ENCODE data around the gene WASF2. TPM values are rescaled to one million over a fixed set of nuclear protein-coding genes. Genes with fewer than 3 reads are reported as not detected.

WASF2 gene
- total and polyA plus RNA-seq, 12 donors = 17.4 to 159 (median 60.9) TPM

GRCh38 chr1:27381969-27382762 lies 107.8 kb downstream of the WASF2 start:
- no peak for DNase-seq
- H3K9me3 ChIP-seq (replicated peaks in 1 of 3) = no peaks in the 10 kb centered on the region
- H3K27me3 ChIP-seq = no peaks in the 10 kb centered on the region
- H3K27ac ChIP-seq = no peak overlapping the region
- TF ChIP-seq POLR2A (IDR thresholded peaks at IDR 0.05) = no peak
- TF ChIP-seq, protein P1, sequence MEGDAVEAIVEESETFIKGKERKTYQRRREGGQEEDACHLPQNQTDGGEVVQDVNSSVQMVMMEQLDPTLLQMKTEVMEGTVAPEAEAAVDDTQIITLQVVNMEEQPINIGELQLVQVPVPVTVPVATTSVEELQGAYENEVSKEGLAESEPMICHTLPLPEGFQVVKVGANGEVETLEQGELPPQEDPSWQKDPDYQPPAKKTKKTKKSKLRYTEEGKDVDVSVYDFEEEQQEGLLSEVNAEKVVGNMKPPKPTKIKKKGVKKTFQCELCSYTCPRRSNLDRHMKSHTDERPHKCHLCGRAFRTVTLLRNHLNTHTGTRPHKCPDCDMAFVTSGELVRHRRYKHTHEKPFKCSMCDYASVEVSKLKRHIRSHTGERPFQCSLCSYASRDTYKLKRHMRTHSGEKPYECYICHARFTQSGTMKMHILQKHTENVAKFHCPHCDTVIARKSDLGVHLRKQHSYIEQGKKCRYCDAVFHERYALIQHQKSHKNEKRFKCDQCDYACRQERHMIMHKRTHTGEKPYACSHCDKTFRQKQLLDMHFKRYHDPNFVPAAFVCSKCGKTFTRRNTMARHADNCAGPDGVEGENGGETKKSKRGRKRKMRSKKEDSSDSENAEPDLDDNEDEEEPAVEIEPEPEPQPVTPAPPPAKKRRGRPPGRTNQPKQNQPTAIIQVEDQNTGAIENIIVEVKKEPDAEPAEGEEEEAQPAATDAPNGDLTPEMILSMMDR (IDR thresholded peaks at IDR 0.05) = no peak
- intact Hi-C loops (cut with DNase I) = no loop called here
- peaks cover 10% of the 10 kb centered on the region in 2 donors for H3K4me1 ChIP-seq (replicated peaks in 1 of 2)
- H3K36me3 ChIP-seq (replicated peaks in 1 of 2) = no peaks in the 10 kb centered on the region
- H3K4me3 ChIP-seq = no peak overlapping the region
- WGBS, 4 donors = 71 to 84% (median 79%) methylated on average over 7 to 18 of the region's 18 CpGs

DNA sequence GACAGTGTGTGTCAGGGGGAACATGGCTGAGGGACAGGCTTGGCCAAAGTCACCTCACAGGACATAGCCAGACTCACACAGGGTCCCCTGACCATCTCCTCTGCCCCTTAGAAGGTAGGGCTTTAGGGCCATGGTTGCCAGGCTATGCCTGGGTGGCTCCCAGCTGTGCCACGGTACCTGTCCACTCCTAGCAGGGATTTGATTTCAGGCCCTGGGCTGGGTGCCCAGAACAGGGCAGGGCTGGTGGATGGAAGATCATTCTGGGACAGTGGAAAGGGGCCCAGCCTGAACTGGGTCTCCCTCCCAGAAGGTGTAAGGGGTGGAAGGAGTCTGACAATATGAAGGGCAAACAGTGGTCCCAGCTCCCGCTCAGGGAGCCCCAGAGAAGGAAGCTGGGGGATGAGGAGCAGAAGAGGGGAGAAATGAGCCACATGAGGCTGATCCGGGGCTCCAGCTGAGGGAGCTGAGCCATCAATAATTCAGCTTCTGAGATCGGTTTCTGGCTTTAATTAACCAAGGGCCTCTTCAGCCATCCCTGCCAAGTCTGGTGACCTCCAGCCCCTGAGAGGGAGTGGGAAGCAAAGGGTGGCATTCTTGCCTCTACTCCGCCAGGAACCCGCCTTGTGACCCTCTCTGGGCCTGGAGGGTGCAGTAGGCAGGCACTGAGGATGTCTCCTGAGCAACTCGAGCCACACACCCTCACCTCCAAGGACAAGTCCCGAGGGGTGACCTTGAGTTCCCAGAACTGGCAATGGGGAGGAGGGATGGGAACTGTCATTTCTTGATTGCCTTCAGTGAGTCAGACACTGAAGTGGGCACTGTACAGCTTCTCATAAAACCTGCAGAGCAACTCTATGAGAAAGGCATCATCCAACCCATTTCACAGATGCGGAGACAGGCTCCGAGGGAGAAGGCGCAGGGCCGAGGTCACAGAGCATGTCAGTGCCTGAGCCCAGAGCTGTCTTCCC lies 108.9 kb downstream of the WASF2 start:
- Histone ChIP-seq H3K9me3 (replicated peaks in 1 of 3) (no peaks in the 10 kb centered on the region), H3K27ac (peak overlapping the region in 2 of 5 donors; percentile 5 to 27), H3K27me3 (no peaks in the 10 kb centered on the region), H3K4me1 (replicated peaks in 1 of 2) (peaks cover 10% of the 10 kb centered on the region in 2 donors), H3K36me3 (replicated peaks in 1 of 2) (no peaks in the 10 kb centered on the region), H3K4me3 (no peak overlapping the region)
- no peak for TF ChIP-seq POLR2A (IDR thresholded peaks at IDR 0.05)
- TF ChIP-seq, protein P1 (IDR thresholded peaks at IDR 0.05) = no peak
- 42 to 53% (median 48%) methylated on average over 4 to 12 of the region's 12 CpGs for WGBS, 4 donors
- peak in 2 of 7 donors; percentile 30 to 57 for DNase-seq
- intact Hi-C loops (cut with DNase I) = no loop called here

DNA sequence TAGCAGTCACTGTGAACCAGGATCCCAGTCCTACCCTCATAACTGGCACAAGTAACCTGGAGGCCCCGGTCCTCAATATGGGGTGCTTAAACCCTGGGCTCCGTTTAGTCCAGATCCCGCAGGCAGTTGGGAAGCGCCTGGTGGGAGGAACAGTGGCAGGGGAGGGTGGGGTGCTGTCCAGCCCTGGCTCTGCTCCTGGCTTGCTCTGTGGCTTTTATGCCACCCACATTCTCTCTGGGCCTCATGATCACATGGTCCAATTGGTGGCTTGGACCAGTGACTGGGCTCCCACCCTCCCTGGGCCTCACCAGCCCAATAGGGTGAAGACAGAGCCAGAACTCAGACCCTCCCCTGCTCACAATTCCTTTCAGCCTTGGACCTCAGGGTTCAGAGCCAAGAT lies 109.7 kb downstream of the WASF2 start:
- intact Hi-C loops (cut with DNase I) = no loop called here
- no peaks in the 10 kb centered on the region for H3K27me3 ChIP-seq

More for the DNA sequence above, 109.7 kb downstream of the WASF2 start:
- Histone ChIP-seq H3K4me1 (replicated peaks in 1 of 2) (peaks cover 10% of the 10 kb centered on the region in 2 donors), H3K9me3 (replicated peaks in 1 of 3) (no peaks in the 10 kb centered on the region), H3K36me3 (replicated peaks in 1 of 2) (no peaks in the 10 kb centered on the region), H3K4me3 (no peak overlapping the region), H3K27ac (no peak overlapping the region)
- DNase-seq = no peak
- WGBS, 4 donors = 88 to 97% (median 94%) methylated on average over 3 to 4 of the region's 4 CpGs; no CpG with 5 or more reads in 1 of the 4 donors
- TF ChIP-seq, protein P1 (IDR thresholded peaks at IDR 0.05) = no peak
- TF ChIP-seq POLR2A (IDR thresholded peaks at IDR 0.05) = no peak
